Measurements from ENCODE around the gene RAB34. TPM values are rescaled to one million over a fixed set of nuclear protein-coding genes. Genes with fewer than 3 reads are reported as not detected.
"Not testable (repeated sequence)": the region's sequence is repeated elsewhere in the genome, so short reads cannot be mapped to it uniquely, and the experiment has no call there.

Gene RAB34
- total RNA-seq, 4 donors from 2014 or later: 185 to 219 (median 196) TPM

DNA sequence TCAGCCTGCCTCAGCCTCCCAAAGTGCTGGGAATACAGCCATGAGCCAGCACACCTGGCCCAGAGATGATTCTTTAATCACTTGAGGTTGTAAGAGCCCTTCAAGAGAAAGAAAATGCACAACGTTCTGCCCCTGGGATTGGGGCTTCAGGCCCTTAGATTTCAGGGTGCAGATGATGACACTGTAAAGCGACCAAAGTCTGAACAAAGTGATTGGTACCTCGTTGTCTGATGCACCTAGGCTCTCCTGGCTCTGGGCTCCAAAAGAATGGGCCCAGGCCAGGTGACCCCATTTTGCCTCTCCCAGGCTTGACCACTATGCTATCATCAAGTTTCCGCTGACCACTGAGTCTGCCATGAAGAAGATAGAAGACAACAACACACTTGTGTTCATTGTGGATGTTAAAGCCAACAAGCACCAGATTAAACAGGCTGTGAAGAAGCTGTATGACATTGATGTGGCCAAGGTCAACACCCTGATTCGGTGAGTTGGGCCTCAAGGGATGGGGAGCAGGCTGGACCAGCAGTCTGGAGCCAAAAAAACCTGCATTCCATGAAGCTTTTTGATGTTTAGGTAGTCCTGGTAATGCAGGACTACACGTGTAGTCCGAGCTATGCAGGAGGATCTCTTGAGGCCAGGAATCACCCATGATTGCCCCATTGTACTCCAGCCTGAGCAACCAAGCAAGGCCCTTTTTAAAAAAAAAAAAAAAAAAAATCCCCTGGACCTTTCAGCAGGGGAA lies 4.9 kb upstream of the RAB34 start:
- WGBS, 2 donors (ENCODE audit: low coverage in 1 of 2): 38 to 44% methylated on average over 2 to 3 of the region's 7 CpGs
- Histone ChIP-seq H3K4me1 (peaks cover 4 to 82% (median 42%) of the 10 kb centered on the region in 3 donors), H3K27ac (no peak overlapping the region), H3K27me3 (no peaks in the 10 kb centered on the region), H3K36me3 (peaks cover 0 to 39% of the 10 kb centered on the region in 2 donors), H3K4me3 (no peak overlapping the region), H3K9me3 (no peaks in the 10 kb centered on the region)
- TF ChIP-seq, protein P1, sequence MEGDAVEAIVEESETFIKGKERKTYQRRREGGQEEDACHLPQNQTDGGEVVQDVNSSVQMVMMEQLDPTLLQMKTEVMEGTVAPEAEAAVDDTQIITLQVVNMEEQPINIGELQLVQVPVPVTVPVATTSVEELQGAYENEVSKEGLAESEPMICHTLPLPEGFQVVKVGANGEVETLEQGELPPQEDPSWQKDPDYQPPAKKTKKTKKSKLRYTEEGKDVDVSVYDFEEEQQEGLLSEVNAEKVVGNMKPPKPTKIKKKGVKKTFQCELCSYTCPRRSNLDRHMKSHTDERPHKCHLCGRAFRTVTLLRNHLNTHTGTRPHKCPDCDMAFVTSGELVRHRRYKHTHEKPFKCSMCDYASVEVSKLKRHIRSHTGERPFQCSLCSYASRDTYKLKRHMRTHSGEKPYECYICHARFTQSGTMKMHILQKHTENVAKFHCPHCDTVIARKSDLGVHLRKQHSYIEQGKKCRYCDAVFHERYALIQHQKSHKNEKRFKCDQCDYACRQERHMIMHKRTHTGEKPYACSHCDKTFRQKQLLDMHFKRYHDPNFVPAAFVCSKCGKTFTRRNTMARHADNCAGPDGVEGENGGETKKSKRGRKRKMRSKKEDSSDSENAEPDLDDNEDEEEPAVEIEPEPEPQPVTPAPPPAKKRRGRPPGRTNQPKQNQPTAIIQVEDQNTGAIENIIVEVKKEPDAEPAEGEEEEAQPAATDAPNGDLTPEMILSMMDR (IDR thresholded peaks at IDR 0.05): no peak
- ATAC-seq: no peak

- not testable (repeated sequence) for ATAC-seq, H3K9me3 ChIP-seq, H3K27me3 ChIP-seq
- peak overlapping the region in 2 of 4 donors; percentile 93 for H3K27ac ChIP-seq
- H3K4me1 ChIP-seq: peaks cover 4 to 80% (median 44%) of the 10 kb centered on the region in 3 donors
- peaks cover 0 to 40% of the 10 kb centered on the region in 2 donors for H3K36me3 ChIP-seq
- 37 to 64% methylated on average over 11 to 14 of the region's 19 CpGs for WGBS, 2 donors (ENCODE audit: low coverage in 1 of 2)
- H3K4me3 ChIP-seq: peak overlapping the region; percentile 83 to 89
Measured at GRCh38 chr17:28720997-28721329, 3.3 kb upstream of the RAB34 start.

GRCh38 chr17:28720247-28720996 lies 2.8 kb upstream of the RAB34 start:
- no peak for ATAC-seq
- TF ChIP-seq, protein P1 (IDR thresholded peaks at IDR 0.05): no peak
- TF ChIP-seq POLR2AphosphoS5 (IDR thresholded peaks at IDR 0.05): no peak
- TF ChIP-seq POLR2A (IDR thresholded peaks at IDR 0.05): no peak
- no peak for TF ChIP-seq EP300 (IDR thresholded peaks at IDR 0.05)
- Histone ChIP-seq H3K27ac (peak overlapping the region; percentile 40 to 95 (median 93)), H3K27me3 (no peaks in the 10 kb centered on the region), H3K4me3 (peak overlapping the region; percentile 83 to 89), H3K9me3 (no peaks in the 10 kb centered on the region), H3K4me1 (peaks cover 4 to 80% (median 40%) of the 10 kb centered on the region in 3 donors), H3K36me3 (peaks cover 0 to 46% of the 10 kb centered on the region in 2 donors)
- WGBS, 2 donors (ENCODE audit: low coverage in 1 of 2): 0 to 2% methylated on average over 7 to 12 of the region's 30 CpGs

DNA sequence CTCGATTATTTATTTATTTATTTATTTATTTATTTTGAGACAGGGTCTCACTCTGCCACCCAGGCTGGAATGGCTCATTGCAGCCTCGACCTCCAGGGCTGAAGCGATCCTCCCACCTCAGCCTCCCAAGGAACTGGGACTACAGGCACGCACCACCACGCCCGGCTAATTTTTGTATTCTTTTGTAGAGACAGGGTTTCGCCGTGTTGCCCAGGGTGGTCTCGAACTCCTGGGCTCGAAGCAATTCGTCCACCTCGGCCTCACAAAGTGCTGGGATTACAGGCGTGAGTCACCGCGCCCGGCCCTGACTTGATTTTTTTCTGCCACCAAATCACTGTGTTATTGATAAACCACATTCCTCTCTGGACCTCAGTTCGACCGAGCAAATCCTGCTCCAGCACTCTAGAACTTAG lies 1.4 kb upstream of the RAB34 start:
- Histone ChIP-seq H3K36me3 (peaks cover 0 to 50% of the 10 kb centered on the region in 2 donors), H3K27ac (peak overlapping the region; percentile 78 to 95 (median 93)), H3K9me3 (no peaks in the 10 kb centered on the region), H3K4me1 (peaks cover 4 to 72% (median 37%) of the 10 kb centered on the region in 3 donors), H3K27me3 (no peaks in the 10 kb centered on the region), H3K4me3 (peak overlapping the region; percentile 83 to 89)
- ATAC-seq: no peak
- TF ChIP-seq EP300 (IDR thresholded peaks at IDR 0.05) (no peak), POLR2A (IDR thresholded peaks at IDR 0.05) (no peak), POLR2AphosphoS5 (IDR thresholded peaks at IDR 0.05) (no peak)
- TF ChIP-seq, protein P1 (IDR thresholded peaks at IDR 0.05): no peak
- WGBS, 2 donors (ENCODE audit: low coverage in 1 of 2): 27 to 50% methylated on average over 6 to 17 of the region's 18 CpGs

GRCh38 chr17:28718333-28719020 lies 809 bp upstream of the RAB34 start:
- TF ChIP-seq, protein P1 (IDR thresholded peaks at IDR 0.05): no peak
- TF ChIP-seq EP300 (IDR thresholded peaks at IDR 0.05) (no peak), POLR2A (IDR thresholded peaks at IDR 0.05) (no peak), POLR2AphosphoS5 (IDR thresholded peaks at IDR 0.05) (no peak)
- Histone ChIP-seq H3K27ac (peak overlapping the region; percentile 78 to 95 (median 93)), H3K9me3 (no peaks in the 10 kb centered on the region), H3K4me1 (peaks cover 4 to 71% (median 37%) of the 10 kb centered on the region in 3 donors), H3K4me3 (peak overlapping the region; percentile 51 to 89), H3K36me3 (peaks cover 0 to 50% of the 10 kb centered on the region in 2 donors), H3K27me3 (no peaks in the 10 kb centered on the region)
- ATAC-seq: no peak
- 37 to 60% methylated on average over 9 to 11 of the region's 18 CpGs for WGBS, 2 donors (ENCODE audit: low coverage in 1 of 2)

Measured in gastroesophageal sphincter (tissue), 4 donors.